Erythroblast (primary cell): ENCODE measurements around the gene FSTL4.

Source experiments
- GATA1 ChIP-seq: IDR thresholded peaks from 2 replicates; pipeline ENCODE4 v1.6.1; 2011; ENCODE audit warnings: low read depth, mild to moderate bottlenecking, control low read depth, low read length, moderate library complexity
- POLR2A ChIP-seq: IDR thresholded peaks from 2 replicates; pipeline ENCODE4 v1.6.1; 2011; ENCODE audit warnings: mild to moderate bottlenecking, low read length

DNA sequence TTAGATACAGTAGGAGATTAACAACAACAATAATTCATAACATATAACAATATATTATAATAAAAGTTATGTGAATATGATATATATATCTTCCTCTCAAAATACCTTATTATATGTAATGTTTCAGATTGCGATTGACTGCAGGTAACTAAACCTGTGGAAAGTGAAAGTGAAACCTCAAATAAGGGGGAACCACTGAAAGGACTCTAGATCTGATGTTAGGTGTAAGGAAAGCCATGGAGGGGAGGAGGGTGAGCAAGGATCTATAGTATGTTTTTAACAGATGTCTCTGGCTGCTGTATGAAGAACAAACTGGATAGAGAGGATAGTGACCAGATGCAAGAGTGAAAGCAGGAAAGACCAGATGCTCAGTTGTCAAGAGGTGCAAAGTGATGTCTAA is 5.8 kb upstream of the FSTL4 start:
- TF ChIP-seq POLR2A (no peak), GATA1 (no peak)
